Right lobe of liver (tissue), 6 donors: ENCODE measurements around the gene AADACL2. TPM values are rescaled to one million over a fixed set of nuclear protein-coding genes. Genes with fewer than 3 reads are reported as not detected.

Experiments used
- ATAC-seq, 4 donors: fragments of 200-7000 bp; cut with Tn5 transposase; one replicate each; pipeline ENCODE4 v1.9.1; 2020; ENCODE audit warnings: mild to moderate bottlenecking in 4 of 4, moderate library complexity in 4 of 4
- DNase-seq, 3 donors: peaks; one replicate each; pipeline ENCODE4 v3.0.0-alpha.2; 2020
- H3K27ac ChIP-seq, 3 donors: fragments of 200-600 bp; one replicate each; pipeline ENCODE4 v1.8.0; 2022
- H3K27me3 ChIP-seq, 2 donors: fragments of 200-600 bp; one replicate each; pipeline ENCODE4 v1.8.0; 2022
- H3K36me3 ChIP-seq, 4 donors: fragments of 200-600 bp; sonication (generic) in 1 of 4; one replicate each; pipeline versions ENCODE4 v1.5.1 to v1.8.0; 2017 to 2022; ENCODE audit warnings: control low read depth in 1 of 4
- H3K4me1 ChIP-seq, 4 donors: fragments of 200-600 bp; sonication (generic) in 1 of 4; one replicate each; pipeline versions ENCODE4 v1.5.1 to v1.8.0; 2017 to 2022; ENCODE audit warnings: control low read depth in 1 of 4
- H3K4me3 ChIP-seq, 3 donors: fragments of 200-600 bp; one replicate each; pipeline ENCODE4 v1.8.0; 2022
- H3K9me3 ChIP-seq, 4 donors: fragments of 200-600 bp; sonication (generic) in 1 of 4; one replicate each; pipeline versions ENCODE4 v1.5.1 to v1.8.0; 2017 to 2022; ENCODE audit warnings: control low read depth in 1 of 4
- POLR2A ChIP-seq: fragments of 450-650 bp; IDR thresholded peaks from one replicate; pipeline ENCODE4 v1.6.1; 2017; ENCODE audit warnings: antibody characterized with exemption, mild to moderate bottlenecking
- WGBS: methylation state at CpG from one replicate; pipeline ENCODE4 v1.1.6; 2018; ENCODE audit warnings: low coverage, low lambda C conversion rate; ENCODE audit not compliant: insufficient coverage; ENCODE audit errors: missing lambda C conversion rate; 5-methylcytosine and 5-hydroxymethylcytosine counted together
- intact Hi-C, 2 donors: fragments of 100-400 bp; cut with DNase I; formaldehyde crosslinking; loops; one replicate each; pipeline versions ENCODE4 v1.11.2 to v1.14.1; 2022
- total RNA-seq, 6 experiments: library from RNA; depleted of rRNA in 2 of 6; stranded (reverse); fragments of >200 nt in 2 of 6; fragmentation: NEBNext Ultra II Directional in 3 of 6; extraction: Animal tissue kit (Norgen Biotek cat#: 25700) in 3 of 6; gene quantifications; one replicate each; pipeline versions ENCODE4 v1.1.0 to v1.2.4, GENCODE V29; 2016 to 2023
- TF ChIP-seq, protein P1 (sequence below), 4 donors: fragments of 200-600 bp in 3 of 4; fragments of 450-650 bp in 1 of 4; IDR thresholded peaks; one replicate each; pipeline versions ENCODE4 v1.5.1 to v1.8.0; 2016 to 2022; ENCODE audit warnings: antibody characterized with exemption in 4 of 4, mild to moderate bottlenecking in 2 of 4
- donor health status: DM: no; HTN: yes; CAD: no.
- donor health status: DM: no; HTN: no; CAD: no.
- donor health status: DM: no; HTN: no; CAD: no.
- donor health status: DM: no; HTN: yes; CAD: no.
- donor health status: DM: no; HTN: yes; CAD: no.

Gene AADACL2
- total RNA-seq, 6 experiments from 2014 or later, result not detected

- no peak for ATAC-seq
These were observed 39.2 kb downstream of the AADACL2 start for GRCh38 chr3:151772825-151773480.

GRCh38 chr3:151774235-151774634 is 40.5 kb downstream of the AADACL2 start:
- Histone ChIP-seq H3K27ac (no peak overlapping the region), H3K36me3 (no peaks in the 10 kb centered on the region), H3K4me1 (peaks cover 0 to 22% (median 4%) of the 10 kb centered on the region in 4 donors), H3K4me3 (no peak overlapping the region), H3K9me3 (no peaks in the 10 kb centered on the region), H3K27me3 (no peaks in the 10 kb centered on the region)
- TF ChIP-seq POLR2A, result no peak
- TF ChIP-seq, protein P1, sequence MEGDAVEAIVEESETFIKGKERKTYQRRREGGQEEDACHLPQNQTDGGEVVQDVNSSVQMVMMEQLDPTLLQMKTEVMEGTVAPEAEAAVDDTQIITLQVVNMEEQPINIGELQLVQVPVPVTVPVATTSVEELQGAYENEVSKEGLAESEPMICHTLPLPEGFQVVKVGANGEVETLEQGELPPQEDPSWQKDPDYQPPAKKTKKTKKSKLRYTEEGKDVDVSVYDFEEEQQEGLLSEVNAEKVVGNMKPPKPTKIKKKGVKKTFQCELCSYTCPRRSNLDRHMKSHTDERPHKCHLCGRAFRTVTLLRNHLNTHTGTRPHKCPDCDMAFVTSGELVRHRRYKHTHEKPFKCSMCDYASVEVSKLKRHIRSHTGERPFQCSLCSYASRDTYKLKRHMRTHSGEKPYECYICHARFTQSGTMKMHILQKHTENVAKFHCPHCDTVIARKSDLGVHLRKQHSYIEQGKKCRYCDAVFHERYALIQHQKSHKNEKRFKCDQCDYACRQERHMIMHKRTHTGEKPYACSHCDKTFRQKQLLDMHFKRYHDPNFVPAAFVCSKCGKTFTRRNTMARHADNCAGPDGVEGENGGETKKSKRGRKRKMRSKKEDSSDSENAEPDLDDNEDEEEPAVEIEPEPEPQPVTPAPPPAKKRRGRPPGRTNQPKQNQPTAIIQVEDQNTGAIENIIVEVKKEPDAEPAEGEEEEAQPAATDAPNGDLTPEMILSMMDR (IDR thresholded peaks at IDR 0.05), result no peak
- intact Hi-C loops, result no loop called here
- ATAC-seq (no peak), DNase-seq (no peak)
- WGBS, result 96% methylated on average over 1 of the region's 1 CpG

More at GRCh38 chr3:151772825-151773480, 39.2 kb downstream of the AADACL2 start:
- Histone ChIP-seq H3K27ac (no peak overlapping the region), H3K36me3 (no peaks in the 10 kb centered on the region), H3K9me3 (no peaks in the 10 kb centered on the region), H3K4me1 (peaks cover 0 to 28% (median 4%) of the 10 kb centered on the region in 4 donors), H3K4me3 (no peak overlapping the region), H3K27me3 (no peaks in the 10 kb centered on the region)
- no peak for DNase-seq
- WGBS, result 82% methylated on average over 4 of the region's 4 CpGs
- TF ChIP-seq POLR2A, result no peak
- TF ChIP-seq, protein P1 (IDR thresholded peaks at IDR 0.05), result no peak
- intact Hi-C loops, result no loop called here

DNA sequence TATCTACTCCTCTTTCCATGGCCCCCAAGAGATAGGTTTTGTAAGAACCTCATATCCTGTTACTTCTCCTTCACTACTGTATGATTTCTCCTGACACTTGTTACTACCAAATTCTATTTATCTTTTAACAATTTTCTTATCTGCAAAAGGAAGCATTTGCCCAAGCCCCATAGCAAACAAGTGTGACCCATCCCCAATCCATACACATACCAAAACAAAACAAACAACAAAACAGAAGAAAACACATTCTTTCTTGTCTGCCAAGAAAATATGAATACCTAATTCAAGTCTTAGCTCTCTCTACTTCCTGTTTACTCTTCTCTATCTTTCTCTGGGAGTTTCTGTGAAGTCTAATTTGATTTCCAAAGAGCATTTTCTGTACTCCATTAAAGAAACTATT is 41.2 kb downstream of the AADACL2 start:
- peaks cover 0 to 18% (median 2%) of the 10 kb centered on the region in 4 donors for H3K4me1 ChIP-seq
- intact Hi-C loops, result no loop called here
- no peaks in the 10 kb centered on the region for H3K36me3 ChIP-seq
- no peaks in the 10 kb centered on the region for H3K27me3 ChIP-seq
- H3K27ac ChIP-seq, result no peak overlapping the region
- H3K9me3 ChIP-seq, result no peaks in the 10 kb centered on the region
- H3K4me3 ChIP-seq, result no peak overlapping the region
- no peak for TF ChIP-seq POLR2A
- ATAC-seq, result no peak
- DNase-seq, result no peak

GRCh38 chr3:151775314-151776258 is 41.9 kb downstream of the AADACL2 start:
- Histone ChIP-seq H3K27me3 (no peaks in the 10 kb centered on the region), H3K36me3 (no peaks in the 10 kb centered on the region), H3K9me3 (no peaks in the 10 kb centered on the region), H3K4me3 (no peak overlapping the region), H3K4me1 (peaks cover 0 to 15% (median 2%) of the 10 kb centered on the region in 4 donors), H3K27ac (no peak overlapping the region)
- ATAC-seq (no peak), DNase-seq (no peak)
- no peak for TF ChIP-seq POLR2A
- TF ChIP-seq, protein P1 (IDR thresholded peaks at IDR 0.05), result no peak
- WGBS, result 61% methylated on average over 4 of the region's 4 CpGs
- intact Hi-C loops, result no loop called here

- DNase-seq (no peak), ATAC-seq (no peak)
- H3K27me3 ChIP-seq, result no peaks in the 10 kb centered on the region
- no peaks in the 10 kb centered on the region for H3K9me3 ChIP-seq
- intact Hi-C loops, result no loop called here
- peaks cover 0 to 9% (median 2%) of the 10 kb centered on the region in 4 donors for H3K4me1 ChIP-seq
- 19% methylated on average over 1 of the region's 1 CpG for WGBS
- no peak overlapping the region for H3K27ac ChIP-seq
- no peaks in the 10 kb centered on the region for H3K36me3 ChIP-seq
- TF ChIP-seq, protein P1 (IDR thresholded peaks at IDR 0.05), result no peak
- no peak for TF ChIP-seq POLR2A
- no peak overlapping the region for H3K4me3 ChIP-seq
These were observed 42.6 kb downstream of the AADACL2 start for GRCh38 chr3:151776259-151776740.
